ENCODE results near the gene FBXO8.

Gene FBXO8

DNA sequence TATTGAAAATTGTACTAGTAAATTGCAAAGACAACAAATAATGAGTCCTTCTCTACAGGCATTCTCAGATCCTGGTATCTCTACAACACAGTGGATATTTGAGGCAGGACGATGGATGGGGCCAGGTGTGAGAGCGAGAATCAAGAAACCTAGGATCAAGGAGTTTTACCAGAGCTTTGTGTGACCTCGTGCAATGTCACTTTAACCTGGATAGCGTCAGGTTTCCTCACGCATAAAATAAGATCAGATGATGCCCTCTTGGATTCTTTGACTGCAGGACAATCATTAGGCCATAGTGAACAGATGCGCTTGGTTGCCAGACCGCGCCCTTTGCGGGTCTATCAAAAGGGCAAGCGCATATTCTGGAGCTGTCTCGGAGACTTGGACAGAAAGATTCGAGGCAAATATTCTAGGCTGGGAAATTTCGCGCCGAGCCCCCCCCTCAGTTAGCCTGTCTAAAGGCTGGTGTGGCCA lies 66.6 kb downstream of the FBXO8 start:
- DNase-seq (ENCODE audit: insufficient read length, low spot score) (no peak), FAIRE-seq (no peak)
- no peak for TF ChIP-seq CTCF (IDR thresholded peaks at IDR 0.05; ENCODE audit: insufficient read depth, missing control alignments)

GRCh38 chr4:174215961-174216680 lies 67.3 kb downstream of the FBXO8 start:
- no peak for DNase-seq (ENCODE audit: insufficient read length, low spot score)
- FAIRE-seq, result no peak
- no peak for TF ChIP-seq CTCF (IDR thresholded peaks at IDR 0.05; ENCODE audit: insufficient read depth, missing control alignments)

DNA sequence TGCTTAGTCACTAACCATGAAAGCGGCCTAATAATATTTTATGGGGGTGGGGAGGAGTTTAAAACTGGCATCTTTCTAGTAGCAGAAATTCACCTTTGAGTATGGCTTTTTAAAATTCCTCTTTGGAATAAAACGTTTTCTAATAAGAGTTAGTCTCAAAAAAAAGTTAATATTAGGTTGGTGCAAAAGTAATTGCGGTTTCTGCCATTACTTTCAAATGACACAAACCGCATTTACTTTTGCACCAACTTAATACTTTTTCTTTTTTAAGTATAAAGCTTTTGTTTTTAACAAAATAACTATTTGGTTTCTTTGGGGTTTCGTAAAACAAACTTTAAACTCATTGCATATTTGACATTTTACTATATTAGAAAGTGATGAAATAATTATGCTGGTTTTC lies 68.4 kb downstream of the FBXO8 start:
- DNase-seq (ENCODE audit: insufficient read length, low spot score), result no peak
- FAIRE-seq, result no peak
- TF ChIP-seq CTCF (IDR thresholded peaks at IDR 0.05; ENCODE audit: insufficient read depth, missing control alignments), result no peak

GRCh38 chr4:174214101-174214878 lies 69.2 kb downstream of the FBXO8 start:
- no peak for TF ChIP-seq CTCF (IDR thresholded peaks at IDR 0.05; ENCODE audit: insufficient read depth, missing control alignments)
- FAIRE-seq, result no peak
- DNase-seq (ENCODE audit: insufficient read length, low spot score), result no peak

DNA sequence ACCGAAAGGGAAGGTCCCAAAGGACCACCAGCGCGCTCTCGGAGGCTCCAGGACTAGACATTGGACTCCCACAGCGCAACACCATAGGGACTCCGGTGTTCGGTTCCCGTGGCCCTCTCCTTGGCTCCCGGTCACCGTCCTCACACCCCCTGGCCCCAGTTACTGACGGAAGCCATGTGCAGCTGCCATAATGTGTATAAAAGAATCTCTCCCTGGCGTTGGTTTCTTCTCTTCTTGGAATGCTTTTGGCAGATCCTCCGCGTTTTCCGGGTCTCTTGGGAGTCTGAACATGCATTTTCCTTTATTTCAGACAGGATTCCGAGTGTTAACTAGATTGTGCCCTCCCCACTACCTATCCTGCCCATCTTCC lies 69.8 kb downstream of the FBXO8 start:
- TF ChIP-seq CTCF (IDR thresholded peaks at IDR 0.05; ENCODE audit: insufficient read depth, missing control alignments), result no peak
- DNase-seq (ENCODE audit: insufficient read length, low spot score), result no peak
- FAIRE-seq, result no peak

DNA sequence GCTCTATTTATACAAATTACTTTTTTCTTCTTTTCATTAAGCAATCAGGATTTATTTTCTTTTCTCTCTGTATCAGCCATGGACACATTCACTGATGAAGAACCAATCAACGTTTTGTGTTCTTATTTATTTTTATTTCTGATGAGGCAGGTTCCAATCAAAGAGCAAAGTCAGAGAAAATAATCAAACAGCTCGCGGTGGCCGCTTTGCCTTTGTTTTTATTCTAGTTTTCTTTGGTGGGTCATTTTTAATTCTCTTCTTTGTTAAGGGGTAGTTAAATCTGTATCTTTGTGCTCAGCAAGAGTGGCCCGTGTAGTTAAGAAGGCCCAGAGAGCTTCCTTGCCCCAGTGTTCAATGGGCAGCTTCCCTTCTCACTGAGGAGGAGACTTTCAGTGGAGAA lies 71.4 kb downstream of the FBXO8 start:
- FAIRE-seq (no peak), DNase-seq (ENCODE audit: insufficient read length, low spot score) (no peak)
- TF ChIP-seq CTCF (IDR thresholded peaks at IDR 0.05; ENCODE audit: insufficient read depth, missing control alignments), result no peak

DNA sequence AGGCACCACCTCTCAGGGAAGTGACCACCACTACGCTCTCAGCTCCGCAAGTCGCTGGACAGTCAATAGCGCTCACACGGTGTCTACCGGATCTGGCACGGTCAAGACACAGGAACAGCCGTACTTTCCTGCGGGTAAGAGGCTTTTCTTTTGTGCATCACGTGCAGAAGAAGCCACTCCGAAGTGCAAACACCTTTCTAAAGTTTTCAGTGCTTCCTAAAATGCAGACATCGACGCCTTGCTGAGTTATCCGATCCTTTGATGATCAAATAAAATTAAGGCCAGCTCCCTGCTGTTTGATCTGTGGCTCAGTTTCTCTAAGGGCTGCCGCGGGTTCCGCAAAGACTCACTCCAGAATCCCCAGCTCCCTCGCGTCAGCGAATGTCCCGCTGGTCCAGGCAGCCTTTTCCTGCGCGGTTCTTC lies 71.8 kb downstream of the FBXO8 start:
- DNase-seq (ENCODE audit: insufficient read length, low spot score) (no peak), FAIRE-seq (no peak)
- TF ChIP-seq CTCF (IDR thresholded peaks at IDR 0.05; ENCODE audit: insufficient read depth, missing control alignments), result no peak

All from D721Med (cell line).